B cell (primary cell): Measurements from ENCODE around the gene AQP6.

Experiments used
- CTCF ChIP-seq: fragments of 200-600 bp; IDR thresholded peaks from one replicate; pipeline ENCODE4 v1.8.0; 2022; ENCODE audit warnings: antibody characterized with exemption, mild to moderate bottlenecking
- EZH2 ChIP-seq: IDR thresholded peaks from 2 replicates; pipeline ENCODE4 v1.6.1; 2012; ENCODE audit warnings: borderline replicate concordance, low read depth, mild to moderate bottlenecking, moderate library complexity, low read length; ENCODE audit not compliant: insufficient read depth, poor library complexity, severe bottlenecking

- no peak for TF ChIP-seq CTCF
- TF ChIP-seq EZH2, result peak; percentile 2
These were observed 12.2 kb upstream of the AQP6 start for GRCh38 chr12:49960474-49961110.
